ENCODE measurements around the gene ZNF281.

DNA sequence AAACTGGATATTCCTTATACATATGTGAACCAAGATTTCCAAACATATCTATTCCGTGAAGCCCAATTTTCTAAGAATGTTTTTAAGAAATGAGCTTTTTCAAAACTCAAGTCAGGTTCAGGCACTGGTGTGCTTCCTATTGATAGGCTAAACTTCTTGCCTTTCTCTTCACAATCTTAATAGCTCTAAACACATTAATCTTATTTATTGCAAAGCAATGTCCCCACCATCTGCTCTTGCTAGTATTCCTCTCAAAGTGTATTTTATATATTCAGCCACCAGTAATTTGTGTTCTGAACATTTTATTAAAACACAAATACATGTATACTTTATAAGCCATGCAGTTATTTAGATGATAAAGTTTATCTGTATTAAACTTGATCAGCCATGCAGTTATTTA is 11.5 kb downstream of the ZNF281 start:
- TF ChIP-seq POLR2A (IDR thresholded peaks at IDR 0.05; ENCODE audit: low read length) (no peak), GATA1 (IDR thresholded peaks at IDR 0.05; ENCODE audit: low read depth, low read length) (no peak)
